Neural progenitor cell (in vitro differentiated cells): ENCODE data around the gene PORCN.

Experiments used
- EZH2 ChIP-seq: fragments of 200-600 bp; sonication (generic); IDR thresholded peaks from 2 replicates; pipeline ENCODE4 v1.6.1; 2017; ENCODE audit warnings: antibody characterized with exemption, mild to moderate bottlenecking, moderate library complexity
- TF ChIP-seq, protein P1 (sequence below): fragments of 200-600 bp; sonication (generic); IDR thresholded peaks from 2 replicates; pipeline ENCODE4 v1.5.1; 2017; ENCODE audit warnings: antibody characterized with exemption, mild to moderate bottlenecking

DNA sequence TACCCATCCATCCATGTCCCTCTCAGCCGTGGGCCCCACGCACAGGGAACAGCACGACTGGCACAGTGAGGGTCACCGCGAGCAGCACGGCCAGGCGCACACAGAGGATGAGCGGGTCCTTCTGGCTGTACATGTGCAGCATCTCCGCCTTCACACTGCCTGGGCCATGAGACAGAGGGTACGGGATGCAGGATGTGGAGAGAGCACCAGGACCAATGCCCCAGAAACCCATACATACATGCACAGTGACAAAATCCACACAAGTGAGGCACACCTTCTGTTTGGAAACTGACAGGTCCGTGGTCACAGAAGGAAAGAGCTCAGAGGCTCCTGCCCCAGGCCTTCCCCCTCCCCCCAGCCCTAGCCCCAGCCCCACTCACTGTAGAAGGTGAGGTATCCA lies 48.2 kb upstream of the PORCN start:
- TF ChIP-seq, protein P1, sequence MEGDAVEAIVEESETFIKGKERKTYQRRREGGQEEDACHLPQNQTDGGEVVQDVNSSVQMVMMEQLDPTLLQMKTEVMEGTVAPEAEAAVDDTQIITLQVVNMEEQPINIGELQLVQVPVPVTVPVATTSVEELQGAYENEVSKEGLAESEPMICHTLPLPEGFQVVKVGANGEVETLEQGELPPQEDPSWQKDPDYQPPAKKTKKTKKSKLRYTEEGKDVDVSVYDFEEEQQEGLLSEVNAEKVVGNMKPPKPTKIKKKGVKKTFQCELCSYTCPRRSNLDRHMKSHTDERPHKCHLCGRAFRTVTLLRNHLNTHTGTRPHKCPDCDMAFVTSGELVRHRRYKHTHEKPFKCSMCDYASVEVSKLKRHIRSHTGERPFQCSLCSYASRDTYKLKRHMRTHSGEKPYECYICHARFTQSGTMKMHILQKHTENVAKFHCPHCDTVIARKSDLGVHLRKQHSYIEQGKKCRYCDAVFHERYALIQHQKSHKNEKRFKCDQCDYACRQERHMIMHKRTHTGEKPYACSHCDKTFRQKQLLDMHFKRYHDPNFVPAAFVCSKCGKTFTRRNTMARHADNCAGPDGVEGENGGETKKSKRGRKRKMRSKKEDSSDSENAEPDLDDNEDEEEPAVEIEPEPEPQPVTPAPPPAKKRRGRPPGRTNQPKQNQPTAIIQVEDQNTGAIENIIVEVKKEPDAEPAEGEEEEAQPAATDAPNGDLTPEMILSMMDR, result no peak
- TF ChIP-seq EZH2, result no peak
